ENCODE measurements around the gene LRMDA. TPM values are rescaled to one million over a fixed set of nuclear protein-coding genes. Genes with fewer than 3 reads are reported as not detected.

LRMDA gene
- polyA plus RNA-seq, 2 of the 4 experiments (the other 2 are of a cell fraction): 4.6 to 5.2 TPM

GRCh38 chr10:75814014-75814413 is 382.6 kb downstream of the LRMDA start:
- POLR2A ChIA-PET: no interaction called here
- TF ChIP-seq, protein P1, sequence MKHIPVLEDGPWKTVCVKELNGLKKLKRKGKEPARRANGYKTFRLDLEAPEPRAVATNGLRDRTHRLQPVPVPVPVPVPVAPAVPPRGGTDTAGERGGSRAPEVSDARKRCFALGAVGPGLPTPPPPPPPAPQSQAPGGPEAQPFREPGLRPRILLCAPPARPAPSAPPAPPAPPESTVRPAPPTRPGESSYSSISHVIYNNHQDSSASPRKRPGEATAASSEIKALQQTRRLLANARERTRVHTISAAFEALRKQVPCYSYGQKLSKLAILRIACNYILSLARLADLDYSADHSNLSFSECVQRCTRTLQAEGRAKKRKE (CRISPR knock-in tag; IDR thresholded peaks at IDR 0.05; ENCODE audit: low read depth): no peak
- TF ChIP-seq TFCP2L1 (CRISPR knock-in tag; IDR thresholded peaks at IDR 0.05): no peak
- TF ChIP-seq, protein P2, sequence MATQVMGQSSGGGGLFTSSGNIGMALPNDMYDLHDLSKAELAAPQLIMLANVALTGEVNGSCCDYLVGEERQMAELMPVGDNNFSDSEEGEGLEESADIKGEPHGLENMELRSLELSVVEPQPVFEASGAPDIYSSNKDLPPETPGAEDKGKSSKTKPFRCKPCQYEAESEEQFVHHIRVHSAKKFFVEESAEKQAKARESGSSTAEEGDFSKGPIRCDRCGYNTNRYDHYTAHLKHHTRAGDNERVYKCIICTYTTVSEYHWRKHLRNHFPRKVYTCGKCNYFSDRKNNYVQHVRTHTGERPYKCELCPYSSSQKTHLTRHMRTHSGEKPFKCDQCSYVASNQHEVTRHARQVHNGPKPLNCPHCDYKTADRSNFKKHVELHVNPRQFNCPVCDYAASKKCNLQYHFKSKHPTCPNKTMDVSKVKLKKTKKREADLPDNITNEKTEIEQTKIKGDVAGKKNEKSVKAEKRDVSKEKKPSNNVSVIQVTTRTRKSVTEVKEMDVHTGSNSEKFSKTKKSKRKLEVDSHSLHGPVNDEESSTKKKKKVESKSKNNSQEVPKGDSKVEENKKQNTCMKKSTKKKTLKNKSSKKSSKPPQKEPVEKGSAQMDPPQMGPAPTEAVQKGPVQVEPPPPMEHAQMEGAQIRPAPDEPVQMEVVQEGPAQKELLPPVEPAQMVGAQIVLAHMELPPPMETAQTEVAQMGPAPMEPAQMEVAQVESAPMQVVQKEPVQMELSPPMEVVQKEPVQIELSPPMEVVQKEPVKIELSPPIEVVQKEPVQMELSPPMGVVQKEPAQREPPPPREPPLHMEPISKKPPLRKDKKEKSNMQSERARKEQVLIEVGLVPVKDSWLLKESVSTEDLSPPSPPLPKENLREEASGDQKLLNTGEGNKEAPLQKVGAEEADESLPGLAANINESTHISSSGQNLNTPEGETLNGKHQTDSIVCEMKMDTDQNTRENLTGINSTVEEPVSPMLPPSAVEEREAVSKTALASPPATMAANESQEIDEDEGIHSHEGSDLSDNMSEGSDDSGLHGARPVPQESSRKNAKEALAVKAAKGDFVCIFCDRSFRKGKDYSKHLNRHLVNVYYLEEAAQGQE (IDR thresholded peaks at IDR 0.05): no peak
- no peak for TF ChIP-seq CHD4 (IDR thresholded peaks at IDR 0.05; ENCODE audit: borderline replicate concordance)
- no peak for TF ChIP-seq EP300 (IDR thresholded peaks at IDR 0.05)
- TF ChIP-seq HOXB13 (CRISPR knock-in tag; IDR thresholded peaks at IDR 0.05; ENCODE audit: low read depth): no peak
- no peak for TF ChIP-seq HOXB5 (CRISPR knock-in tag; IDR thresholded peaks at IDR 0.05)
- no peak for TF ChIP-seq CBX2 (IDR thresholded peaks at IDR 0.05; ENCODE audit: borderline replicate concordance, low read depth)
- FAIRE-seq (no peak), DNase-seq (ENCODE audit: low read depth in 1 of 2, low spot score in 1 of 2) (no peak), ATAC-seq (no peak)
- Histone ChIP-seq H3K27ac (no peak overlapping the region), H3K4me2 (no peak overlapping the region), H3K9me3 (no peaks in the 10 kb centered on the region), H3K4me3 (no peak overlapping the region), H3K4me1 (no peaks in the 10 kb centered on the region)
- CTCF ChIA-PET: no interaction called here

- ChIA-PET CTCF (no interaction called here), POLR2A (no interaction called here)
- no peak overlapping the region for H3K4me2 ChIP-seq
- no peaks in the 10 kb centered on the region for H3K4me1 ChIP-seq
- no peaks in the 10 kb centered on the region for H3K9me3 ChIP-seq
- ATAC-seq (no peak), FAIRE-seq (no peak), DNase-seq (ENCODE audit: low read depth in 1 of 2, low spot score in 1 of 2) (no peak)
- H3K27ac ChIP-seq: no peak overlapping the region
- TF ChIP-seq BHLHE40 (IDR thresholded peaks at IDR 0.05; ENCODE audit: low read depth, low read length): no peak
- TF ChIP-seq CEBPB (IDR thresholded peaks at IDR 0.05): no peak
- no peak for TF ChIP-seq TFCP2L1 (CRISPR knock-in tag; IDR thresholded peaks at IDR 0.05)
- no peak for TF ChIP-seq SREBF2 (IDR thresholded peaks at IDR 0.05)
- TF ChIP-seq MAZ (IDR thresholded peaks at IDR 0.05; ENCODE audit: borderline replicate concordance, low read depth, low read length): no peak
- no peak for TF ChIP-seq CBX2 (IDR thresholded peaks at IDR 0.05; ENCODE audit: borderline replicate concordance, low read depth)
- TF ChIP-seq, protein P3, sequence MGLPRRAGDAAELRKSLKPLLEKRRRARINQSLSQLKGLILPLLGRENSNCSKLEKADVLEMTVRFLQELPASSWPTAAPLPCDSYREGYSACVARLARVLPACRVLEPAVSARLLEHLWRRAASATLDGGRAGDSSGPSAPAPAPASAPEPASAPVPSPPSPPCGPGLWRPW (IDR thresholded peaks at IDR 0.05): no peak
- TF ChIP-seq NPAS2 (CRISPR knock-in tag; IDR thresholded peaks at IDR 0.05; ENCODE audit: borderline replicate concordance): no peak
- TF ChIP-seq NR3C1 (IDR thresholded peaks at IDR 0.05): no peak
- TF ChIP-seq HOXB5 (CRISPR knock-in tag; IDR thresholded peaks at IDR 0.05): no peak
- no peak for TF ChIP-seq EP300 (IDR thresholded peaks at IDR 0.05)
- no peak for TF ChIP-seq CBX8 (IDR thresholded peaks at IDR 0.05)
- no peak for TF ChIP-seq ESRRA (IDR thresholded peaks at IDR 0.05; ENCODE audit: borderline replicate concordance, low read length)
- no peak for TF ChIP-seq EHF (CRISPR knock-in tag; IDR thresholded peaks at IDR 0.05)
- no peak for TF ChIP-seq ZNF302 (CRISPR knock-in tag; IDR thresholded peaks at IDR 0.05)
- TF ChIP-seq JUNB (IDR thresholded peaks at IDR 0.05): no peak
- no peak for TF ChIP-seq HEYL (CRISPR knock-in tag; IDR thresholded peaks at IDR 0.05)
- TF ChIP-seq ZFP36 (IDR thresholded peaks at IDR 0.05; ENCODE audit: borderline replicate concordance, partially characterized antibody): no peak
- TF ChIP-seq TP53 (CRISPR knock-in tag; IDR thresholded peaks at IDR 0.05): no peak
- no peak overlapping the region for H3K4me3 ChIP-seq
Observed at GRCh38 chr10:75815066-75815465, 383.6 kb downstream of the LRMDA start.

Data from A549 (cell line).